B cell (primary cell): Measurements from ENCODE around the gene TCAP. TPM values are rescaled to one million over a fixed set of nuclear protein-coding genes. Genes with fewer than 3 reads are reported as not detected.

Source experiments
- ATAC-seq: fragments of 200-7000 bp; cut with Tn5 transposase; one replicate; pipeline ENCODE4 v1.10.0; 2021; ENCODE audit warnings: low read depth, mild to moderate bottlenecking, moderate number of reproducible peaks, moderate library complexity
- CTCF ChIA-PET: fragments of 350-600 bp; sonication (Branson Sonifier 250); formaldehyde crosslinking; loops from one replicate; lab custom pipeline; 2021; ENCODE audit warnings: antibody characterized with exemption, inconsistent platforms; lab: Charles Lee
- POLR2A ChIA-PET: fragments of 350-600 bp; sonication (Branson Sonifier 250); formaldehyde crosslinking; loops from one replicate; lab custom pipeline; 2021; ENCODE audit warnings: antibody characterized with exemption; lab: Charles Lee
- DNase-seq: peaks from one replicate; pipeline ENCODE4 v3.0.0; 2013
- H2AFZ ChIP-seq: 2 replicates; pipeline ENCODE4 v1.6.1; 2012; ENCODE audit warnings: mild to moderate bottlenecking, low read depth, low read length; ENCODE audit not compliant: insufficient read depth, poor library complexity, severe bottlenecking
- H3K27ac ChIP-seq, 2 donors: 1 replicate in 1 of 2; 2 replicates in 1 of 2; pipeline ENCODE4 v1.5.1; 2012 to 2013; ENCODE audit warnings: low read length in 2 of 2, mild to moderate bottlenecking in 2 of 2, moderate library complexity in 1 of 2
- H3K27me3 ChIP-seq, 4 experiments: fragments of 200-600 bp in 1 of 4; sonication (generic) in 1 of 4; replicated peaks in 1 of 4; 1 replicate in 2 of 4; 2 replicates in 2 of 4; pipeline versions ENCODE4 v1.6.1 to v1.7.0; 2013 to 2016; ENCODE audit warnings: low read length in 3 of 4, mild to moderate bottlenecking in 2 of 4, mixed read lengths in 1 of 4, moderate library complexity in 1 of 4; ENCODE audit not compliant: insufficient read depth in 4 of 4, control insufficient read depth in 3 of 4; ENCODE audit errors: control extremely low read depth in 1 of 4
- H3K36me3 ChIP-seq, 2 experiments: replicated peaks in 1 of 2; 1 replicate in 1 of 2; 2 replicates in 1 of 2; pipeline versions ENCODE4 v1.6.1 to v1.7.1; 2013; ENCODE audit warnings: low read length in 1 of 2; ENCODE audit not compliant: insufficient read depth in 2 of 2, control insufficient read depth in 1 of 2; ENCODE audit errors: control extremely low read depth in 1 of 2, extremely low read depth in 1 of 2
- H3K4me1 ChIP-seq, 2 donors: fragments of 200-600 bp in 1 of 2; sonication (generic) in 1 of 2; 1 replicate in 1 of 2; 2 replicates in 1 of 2; pipeline versions ENCODE4 v1.5.1 to v1.6.1; 2013 to 2017; ENCODE audit warnings: low read length in 2 of 2; ENCODE audit not compliant: control insufficient read depth in 2 of 2, insufficient read depth in 2 of 2
- H3K4me2 ChIP-seq: replicated peaks from 2 replicates; pipeline ENCODE3; 2012; ENCODE audit warnings: mild to moderate bottlenecking, low read depth, low read length; ENCODE audit not compliant: poor library complexity, severe bottlenecking
- H3K4me3 ChIP-seq, 5 experiments: fragments of 200-600 bp in 1 of 5; sonication (generic) in 1 of 5; 1 replicate in 3 of 5; 2 replicates in 2 of 5; pipeline versions ENCODE4 v1.5.1 to v1.7.0; 2011 to 2016; ENCODE audit warnings: low read length in 4 of 5, mild to moderate bottlenecking in 4 of 5, low read depth in 2 of 5, control low read depth in 1 of 5, moderate library complexity in 1 of 5; ENCODE audit not compliant: insufficient read depth in 1 of 5; ENCODE audit errors: control extremely low read depth in 1 of 5, extremely low read depth in 1 of 5
- H3K79me2 ChIP-seq: fragments of 200-600 bp; sonication (generic); one replicate; pipeline ENCODE4 v1.6.0; 2016; ENCODE audit warnings: low read length; ENCODE audit not compliant: control insufficient read depth, insufficient read depth
- H3K9ac ChIP-seq: fragments of 200-600 bp; sonication (generic); 2 replicates; pipeline ENCODE4 v1.6.1; 2017; ENCODE audit warnings: mild to moderate bottlenecking, low read length, moderate library complexity
- H3K9me3 ChIP-seq, 3 donors: one replicate each; pipeline versions ENCODE4 v1.6.1 to v1.7.1; 2013; ENCODE audit warnings: low read length in 2 of 3; ENCODE audit not compliant: control insufficient read depth in 2 of 3, insufficient read depth in 1 of 3; ENCODE audit errors: control extremely low read depth in 1 of 3
- H4K20me1 ChIP-seq: 2 replicates; pipeline ENCODE4 v1.6.0; 2012; ENCODE audit warnings: mild to moderate bottlenecking, low read length; ENCODE audit not compliant: insufficient read depth, control insufficient read depth, poor library complexity, severe bottlenecking
- H3K27ac Mint-ChIP-seq: one replicate; pipeline ENCODE4 v1.8.0; 2021; ENCODE audit warnings: mixed read lengths
- H3K27me3 Mint-ChIP-seq: one replicate; pipeline ENCODE4 v1.8.0; 2021; ENCODE audit warnings: mixed read lengths
- H3K4me1 Mint-ChIP-seq: one replicate; pipeline ENCODE4 v1.8.0; 2021; ENCODE audit warnings: mixed read lengths
- H3K4me3 Mint-ChIP-seq: one replicate; pipeline ENCODE4 v1.8.0; 2021; ENCODE audit warnings: mixed read lengths
- H3K9me3 Mint-ChIP-seq: one replicate; pipeline ENCODE4 v1.8.0; 2022; ENCODE audit warnings: mixed read lengths; ENCODE audit not compliant: insufficient read depth
- EZH2 ChIP-seq: IDR thresholded peaks from 2 replicates; pipeline ENCODE4 v1.6.1; 2012; ENCODE audit warnings: borderline replicate concordance, low read depth, mild to moderate bottlenecking, moderate library complexity, low read length; ENCODE audit not compliant: insufficient read depth, poor library complexity, severe bottlenecking
- WGBS: methylation state at CpG from one replicate; pipeline ENCODE4 v1.1.5; 2013; ENCODE audit warnings: missing lambda C conversion rate; ENCODE audit not compliant: insufficient coverage; 5-methylcytosine and 5-hydroxymethylcytosine counted together
- intact Hi-C: fragments of 100-400 bp; cut with micrococcal nuclease; formaldehyde crosslinking; loops from one replicate; pipeline ENCODE4 v1.10.0; 2022
- polyA plus RNA-seq: library from polyadenylated mRNA; depleted of rRNA; stranded (reverse); fragments of >200 nt; gene quantifications from 2 replicates; pipeline ENCODE4 v1.2.3, GENCODE V29; 2012
- total RNA-seq, 2 donors: library from RNA; stranded (reverse); fragments of 120-200 nt in 1 of 2; gene quantifications; 1 replicate in 1 of 2; 2 replicates in 1 of 2; pipeline versions ENCODE4 v1.2.3 to v1.2.4, GENCODE V29; 2013 to 2022
- TF ChIP-seq, protein P1 (sequence below): fragments of 200-600 bp; IDR thresholded peaks from one replicate; pipeline ENCODE4 v1.8.0; 2022; ENCODE audit warnings: antibody characterized with exemption, mild to moderate bottlenecking

The TCAP gene
- total and polyA plus RNA-seq, 2 donors (not counting 1 experiment from before 2014, with no cell fraction given), result 3.8 to 5.1 TPM

DNA sequence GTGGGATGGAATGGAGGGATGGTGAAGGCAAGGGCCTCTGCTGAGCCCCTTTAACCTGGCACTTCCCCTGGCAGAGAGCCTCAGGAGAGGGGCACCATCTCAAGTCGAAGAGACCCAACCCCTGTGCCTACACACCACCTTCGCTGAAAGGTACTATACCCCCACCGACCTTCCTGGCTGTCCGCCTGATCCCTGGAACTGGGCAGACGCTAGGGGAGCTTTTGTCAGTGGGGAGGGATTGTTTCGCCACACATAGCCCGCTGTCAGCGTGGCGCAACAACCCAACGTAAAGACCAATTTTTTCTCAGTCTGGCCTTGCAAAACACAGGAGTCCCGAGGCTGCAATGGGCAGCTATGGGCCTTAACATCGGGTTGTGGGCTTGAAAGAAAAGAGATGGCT lies 35.3 kb upstream of the TCAP start:
- CTCF ChIA-PET, result interaction anchor here (1.2 to 6.6 kb wide), 2 partner anchors 8 to 51 kb away, joined by 6 to 143 read pairs; no protein-coding TSS in a partner anchor
- intact Hi-C loops, result no loop called here
- TF ChIP-seq, protein P1, sequence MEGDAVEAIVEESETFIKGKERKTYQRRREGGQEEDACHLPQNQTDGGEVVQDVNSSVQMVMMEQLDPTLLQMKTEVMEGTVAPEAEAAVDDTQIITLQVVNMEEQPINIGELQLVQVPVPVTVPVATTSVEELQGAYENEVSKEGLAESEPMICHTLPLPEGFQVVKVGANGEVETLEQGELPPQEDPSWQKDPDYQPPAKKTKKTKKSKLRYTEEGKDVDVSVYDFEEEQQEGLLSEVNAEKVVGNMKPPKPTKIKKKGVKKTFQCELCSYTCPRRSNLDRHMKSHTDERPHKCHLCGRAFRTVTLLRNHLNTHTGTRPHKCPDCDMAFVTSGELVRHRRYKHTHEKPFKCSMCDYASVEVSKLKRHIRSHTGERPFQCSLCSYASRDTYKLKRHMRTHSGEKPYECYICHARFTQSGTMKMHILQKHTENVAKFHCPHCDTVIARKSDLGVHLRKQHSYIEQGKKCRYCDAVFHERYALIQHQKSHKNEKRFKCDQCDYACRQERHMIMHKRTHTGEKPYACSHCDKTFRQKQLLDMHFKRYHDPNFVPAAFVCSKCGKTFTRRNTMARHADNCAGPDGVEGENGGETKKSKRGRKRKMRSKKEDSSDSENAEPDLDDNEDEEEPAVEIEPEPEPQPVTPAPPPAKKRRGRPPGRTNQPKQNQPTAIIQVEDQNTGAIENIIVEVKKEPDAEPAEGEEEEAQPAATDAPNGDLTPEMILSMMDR, result no peak
- no peak for TF ChIP-seq EZH2
- Histone ChIP-seq H3K4me2 (no peak overlapping the region), H4K20me1 (no peaks in the 10 kb centered on the region), H3K27me3 (peaks cover 0 to 58% (median 16%) of the 10 kb centered on the region in 4 experiments), H3K4me1 (peaks cover 17 to 23% of the 10 kb centered on the region in 2 donors), H2AFZ (no peak overlapping the region), H3K4me3 (no peak overlapping the region), H3K79me2 (peaks cover 9% of the 10 kb centered on the region), H3K36me3 (no peaks in the 10 kb centered on the region), H3K9me3 (no peaks in the 10 kb centered on the region), H3K27ac (no peak overlapping the region), H3K9ac (no peak overlapping the region)
- 92% methylated on average over 9 of the region's 12 CpGs for WGBS
- ATAC-seq (no peak), DNase-seq (no peak)
- Mint-ChIP-seq H3K27ac (no peak overlapping the region), H3K9me3 (no peaks in the 10 kb centered on the region), H3K4me3 (no peak overlapping the region), H3K4me1 (peaks cover 25% of the 10 kb centered on the region), H3K27me3 (peaks cover 30% of the 10 kb centered on the region)
- POLR2A ChIA-PET, result no interaction called here

DNA sequence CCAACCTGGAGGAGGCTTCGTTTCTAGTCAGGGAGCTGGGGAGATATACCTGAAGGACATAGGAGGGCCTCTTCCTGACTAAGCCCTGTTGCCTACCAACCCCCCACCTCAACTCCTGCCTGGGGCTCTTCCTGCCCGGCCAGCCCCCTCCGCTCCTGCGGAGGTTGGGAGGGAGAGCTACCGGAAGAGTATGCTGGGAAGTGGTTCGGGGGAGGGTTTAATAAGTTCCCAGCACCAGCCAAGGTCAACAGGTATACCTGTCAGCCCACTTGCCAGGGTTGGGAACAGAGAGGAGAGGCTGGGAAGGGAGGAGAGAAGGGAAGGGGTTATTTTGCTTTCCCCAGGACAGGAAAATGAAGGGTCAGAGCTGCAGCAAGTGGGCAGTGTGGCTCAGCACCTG lies 33.7 kb upstream of the TCAP start:
- H3K4me1 Mint-ChIP-seq, result peaks cover 24% of the 10 kb centered on the region
- no peak overlapping the region for H2AFZ ChIP-seq
- intact Hi-C loops, result no loop called here
- H3K79me2 ChIP-seq, result peaks cover 24% of the 10 kb centered on the region
- WGBS, result 35% methylated on average over 2 of the region's 6 CpGs
- no peaks in the 10 kb centered on the region for H3K9me3 ChIP-seq
- TF ChIP-seq EZH2, result no peak
- no peak overlapping the region for H3K9ac ChIP-seq
- H3K27me3 Mint-ChIP-seq, result peaks cover 24% of the 10 kb centered on the region
- ChIA-PET POLR2A (no interaction called here), CTCF (interaction anchor here (0.6 to 6.6 kb wide), 2 partner anchors 9 to 37 kb away, joined by 3 to 143 read pairs; no protein-coding TSS in a partner anchor)
- H3K4me3 ChIP-seq, result no peak overlapping the region
- no peak overlapping the region for H3K27ac ChIP-seq
- no peaks in the 10 kb centered on the region for H3K9me3 Mint-ChIP-seq
- ATAC-seq (no peak), DNase-seq (no peak)
- no peaks in the 10 kb centered on the region for H3K36me3 ChIP-seq
- H3K27ac Mint-ChIP-seq, result no peak overlapping the region
- H3K4me3 Mint-ChIP-seq, result no peak overlapping the region
- no peaks in the 10 kb centered on the region for H4K20me1 ChIP-seq
- peaks cover 0 to 43% (median 10%) of the 10 kb centered on the region in 4 experiments for H3K27me3 ChIP-seq
- H3K4me2 ChIP-seq, result no peak overlapping the region
- H3K4me1 ChIP-seq, result peaks cover 19 to 25% of the 10 kb centered on the region in 2 donors
